Calu3 (cell line): ENCODE data around the gene CCNJ. TPM values are rescaled to one million over a fixed set of nuclear protein-coding genes. Genes with fewer than 3 reads are reported as not detected.
A peak's percentile ranks its signal among the peaks of the same experiment; 100 is the strongest.

ENCODE experiments used
- BruUV-seq: library from RNA; stranded (reverse); fragments of 400-500 nt; replicated peaks from 2 replicates; lab custom pipeline; 2021; lab: Mats Ljungman, UMichigan
- CTCF ChIA-PET: fragments of 300-600 bp; sonication (Branson Sonifier 250); formaldehyde crosslinking; loops from one replicate; lab custom pipeline; 2022; ENCODE audit warnings: antibody characterized with exemption; lab: Charles Lee
- DNase-seq: peaks from one replicate; pipeline ENCODE4 v3.0.0; 2022
- H3K27ac Mint-ChIP-seq: one replicate; pipeline ENCODE4 v1.8.0; 2022; ENCODE audit warnings: mixed read lengths; ENCODE audit not compliant: unreplicated experiment
- H3K27me3 Mint-ChIP-seq: one replicate; pipeline ENCODE4 v1.8.0; 2022; ENCODE audit warnings: mixed read lengths; ENCODE audit not compliant: unreplicated experiment
- H3K36me3 Mint-ChIP-seq: one replicate; pipeline ENCODE4 v1.8.0; 2022; ENCODE audit warnings: mild to moderate bottlenecking, moderate library complexity, mixed read lengths; ENCODE audit not compliant: insufficient read depth, unreplicated experiment
- H3K4me1 Mint-ChIP-seq: one replicate; pipeline ENCODE4 v1.8.0; 2022; ENCODE audit warnings: mild to moderate bottlenecking, low read depth, mixed read lengths; ENCODE audit not compliant: unreplicated experiment
- H3K4me3 Mint-ChIP-seq: one replicate; pipeline ENCODE4 v1.8.0; 2022; ENCODE audit warnings: mild to moderate bottlenecking, low read depth, moderate library complexity, mixed read lengths; ENCODE audit not compliant: unreplicated experiment
- H3K9me3 Mint-ChIP-seq: one replicate; pipeline ENCODE4 v1.8.0; 2022; ENCODE audit warnings: low read depth, mixed read lengths; ENCODE audit not compliant: unreplicated experiment
- intact Hi-C: fragments of 100-400 bp; cut with micrococcal nuclease; formaldehyde crosslinking; loops from one replicate; pipeline ENCODE4 v1.10.0; 2022; ENCODE audit not compliant: unreplicated experiment
- microRNA-seq: library from miRNA; unstranded; fragments of <30 nt; microRNA quantifications from one replicate; pipeline ENCODE4 v1.2.0, GENCODE V29; 2022
- total RNA-seq: library from RNA; stranded (reverse); gene quantifications from 2 replicates; pipeline ENCODE4 v1.2.3, GENCODE V29; 2022
- TF ChIP-seq, protein P1 (sequence below): fragments of 200-600 bp; IDR thresholded peaks from one replicate; pipeline ENCODE4 v1.8.0; 2022; ENCODE audit warnings: antibody characterized with exemption; ENCODE audit not compliant: unreplicated experiment

CCNJ gene
- total RNA-seq, 1 experiment from 2014 or later = 5.9 TPM

DNA sequence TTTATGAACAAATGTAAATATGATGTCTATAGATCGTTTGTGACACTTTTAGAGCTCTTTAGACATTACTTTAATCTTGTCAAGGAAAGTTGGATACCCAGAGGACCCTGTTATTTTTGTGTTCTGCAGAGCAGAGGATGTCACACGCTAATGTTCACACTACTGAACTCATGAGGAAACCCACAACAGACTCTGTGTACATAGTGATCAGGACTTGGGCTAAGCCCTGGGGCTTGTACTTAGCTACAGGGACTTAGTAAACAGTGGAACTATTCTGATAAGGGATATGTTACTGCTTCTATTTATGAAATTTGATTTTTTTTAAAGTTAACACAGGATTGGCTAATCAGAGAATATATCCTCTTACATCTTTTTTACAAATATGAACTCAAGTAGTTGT is 50.6 kb downstream of the CCNJ start:
- CTCF ChIA-PET = no interaction called here
- no peak for DNase-seq
- H3K36me3 Mint-ChIP-seq = peaks cover 10% of the 10 kb centered on the region
- intact Hi-C loops = no loop called here
- TF ChIP-seq, protein P1, sequence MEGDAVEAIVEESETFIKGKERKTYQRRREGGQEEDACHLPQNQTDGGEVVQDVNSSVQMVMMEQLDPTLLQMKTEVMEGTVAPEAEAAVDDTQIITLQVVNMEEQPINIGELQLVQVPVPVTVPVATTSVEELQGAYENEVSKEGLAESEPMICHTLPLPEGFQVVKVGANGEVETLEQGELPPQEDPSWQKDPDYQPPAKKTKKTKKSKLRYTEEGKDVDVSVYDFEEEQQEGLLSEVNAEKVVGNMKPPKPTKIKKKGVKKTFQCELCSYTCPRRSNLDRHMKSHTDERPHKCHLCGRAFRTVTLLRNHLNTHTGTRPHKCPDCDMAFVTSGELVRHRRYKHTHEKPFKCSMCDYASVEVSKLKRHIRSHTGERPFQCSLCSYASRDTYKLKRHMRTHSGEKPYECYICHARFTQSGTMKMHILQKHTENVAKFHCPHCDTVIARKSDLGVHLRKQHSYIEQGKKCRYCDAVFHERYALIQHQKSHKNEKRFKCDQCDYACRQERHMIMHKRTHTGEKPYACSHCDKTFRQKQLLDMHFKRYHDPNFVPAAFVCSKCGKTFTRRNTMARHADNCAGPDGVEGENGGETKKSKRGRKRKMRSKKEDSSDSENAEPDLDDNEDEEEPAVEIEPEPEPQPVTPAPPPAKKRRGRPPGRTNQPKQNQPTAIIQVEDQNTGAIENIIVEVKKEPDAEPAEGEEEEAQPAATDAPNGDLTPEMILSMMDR = no peak
- H3K4me3 Mint-ChIP-seq = no peak overlapping the region
- no peaks in the 10 kb centered on the region for H3K4me1 Mint-ChIP-seq
- no peak overlapping the region for H3K27ac Mint-ChIP-seq
- H3K9me3 Mint-ChIP-seq = no peaks in the 10 kb centered on the region
- H3K27me3 Mint-ChIP-seq = peaks cover 30% of the 10 kb centered on the region
- BruUV-seq = no TSS peak

GRCh38 chr10:96096958-96097357 is 53.6 kb downstream of the CCNJ start:
- BruUV-seq = no TSS peak
- CTCF ChIA-PET = no interaction called here
- intact Hi-C loops = no loop called here
- TF ChIP-seq, protein P1 = no peak
- Mint-ChIP-seq H3K27ac (no peak overlapping the region), H3K4me3 (no peak overlapping the region), H3K27me3 (peaks cover 29% of the 10 kb centered on the region), H3K36me3 (no peaks in the 10 kb centered on the region), H3K4me1 (no peaks in the 10 kb centered on the region), H3K9me3 (no peaks in the 10 kb centered on the region)
- DNase-seq = no peak

- H3K4me1 Mint-ChIP-seq = no peaks in the 10 kb centered on the region
- H3K4me3 Mint-ChIP-seq = no peak overlapping the region
- no peak overlapping the region for H3K27ac Mint-ChIP-seq
- TF ChIP-seq, protein P1 = no peak
- no TSS peak for BruUV-seq
- CTCF ChIA-PET = no interaction called here
- no peaks in the 10 kb centered on the region for H3K9me3 Mint-ChIP-seq
- DNase-seq = no peak
- intact Hi-C loops = no loop called here
- H3K27me3 Mint-ChIP-seq = peaks cover 20% of the 10 kb centered on the region
- no peaks in the 10 kb centered on the region for H3K36me3 Mint-ChIP-seq
Observed at GRCh38 chr10:96097865-96098264, 54.5 kb downstream of the CCNJ start.

DNA sequence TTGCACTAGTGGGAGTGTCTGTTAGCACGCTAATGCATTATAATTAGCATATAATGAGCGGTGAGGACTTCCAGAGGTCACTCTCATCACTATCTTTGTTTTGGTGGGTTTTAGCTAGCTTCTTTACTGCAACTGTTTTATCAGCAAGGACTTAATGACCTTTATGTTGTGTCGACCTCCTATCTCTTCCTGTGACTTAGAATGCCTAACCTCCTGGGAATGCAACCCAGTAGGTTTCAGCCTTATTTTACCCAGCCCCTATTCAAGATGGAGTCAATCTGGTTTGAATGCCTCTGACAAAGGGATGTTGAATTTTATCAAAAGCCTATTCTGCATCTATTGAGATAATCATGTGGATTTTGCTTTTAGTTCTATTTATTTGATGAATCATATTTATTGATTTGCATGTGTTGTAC is 64.2 kb downstream of the CCNJ start:
- H3K9me3 Mint-ChIP-seq = no peaks in the 10 kb centered on the region
- no peak for DNase-seq
- no TSS peak for BruUV-seq
- no peak overlapping the region for H3K27ac Mint-ChIP-seq
- CTCF ChIA-PET = interaction anchor here (1.3 kb wide), 1 partner anchor 12 kb away, joined by 3 read pairs; no protein-coding TSS in a partner anchor
- peaks cover 43% of the 10 kb centered on the region for H3K27me3 Mint-ChIP-seq
- H3K4me1 Mint-ChIP-seq = no peaks in the 10 kb centered on the region
- TF ChIP-seq, protein P1 = no peak
- H3K4me3 Mint-ChIP-seq = no peak overlapping the region
- intact Hi-C loops = no loop called here
- H3K36me3 Mint-ChIP-seq = no peaks in the 10 kb centered on the region

Small RNA genes within 50 kb of the gene (microRNA-seq; reads per million reads assigned to microRNA genes)
- gene MIR3157 = 35.2 reads per million, percentile 53 among the genes with 10 or more reads in this experiment

Other genes with a start within 250 kb of the CCNJ start
- 0.29 TPM in 1 of 2 replicates, not detected in the other for gene CC2D2B, start 135.6 kb upstream of the CCNJ start, total RNA-seq
- gene ZNF518A, start 86.7 kb downstream of the CCNJ start, total RNA-seq = 16.0 and 18.5 TPM in 2 replicates
- 7.5 and 9.5 TPM in 2 replicates for gene BLNK, start 228.0 kb downstream of the CCNJ start, total RNA-seq